ENCODE results near the gene PTPN3.

- TF ChIP-seq POLR2AphosphoS5 (IDR thresholded peaks at IDR 0.05; ENCODE audit: low read depth, low read length) (no peak), POLR2A (IDR thresholded peaks at IDR 0.05; ENCODE audit: low read depth, low read length) (no peak)
Measured at GRCh38 chr9:109476642-109477257, 21.4 kb downstream of the PTPN3 start.

Measured in GM12892 (cell line).